ENCODE results near the gene SLC16A4. TPM values are rescaled to one million over a fixed set of nuclear protein-coding genes. Genes with fewer than 3 reads are reported as not detected.

The SLC16A4 gene
- total and polyA plus RNA-seq, 10 of the 15 experiments (the other 5 are each of a cell fraction or from before 2014, with no cell fraction given) = 0.13 to 2.2 (median 0.26) TPM; not detected in 1

GRCh38 chr1:110438893-110439292 lies 48.1 kb upstream of the SLC16A4 start:
- 26% methylated on average over 4 of the region's 4 CpGs for WGBS (ENCODE audit: insufficient coverage, insufficient replicate concordance, low lambda C conversion rate, missing lambda C conversion rate)
- Histone ChIP-seq H3K9me3 (replicated peaks; ENCODE audit: control insufficient read depth, insufficient read depth, low read length) (no peaks in the 10 kb centered on the region), H3K36me3 (ENCODE audit: control insufficient read depth in 2 of 2, insufficient read depth in 2 of 2, low read length in 1 of 2) (no peaks in the 10 kb centered on the region), H3K4me3 (no peak overlapping the region), H3K9ac (ENCODE audit: control insufficient read depth, insufficient read depth, low read length) (no peak overlapping the region), H4K20me1 (ENCODE audit: control insufficient read depth, insufficient read depth) (no peaks in the 10 kb centered on the region), H3K4me2 (ENCODE audit: control insufficient read depth, insufficient read depth) (no peak overlapping the region), H3K4me1 (ENCODE audit: control insufficient read depth, insufficient read depth, low read length) (no peaks in the 10 kb centered on the region), H3K79me2 (ENCODE audit: control insufficient read depth, insufficient read depth, low read length) (no peaks in the 10 kb centered on the region), H2AFZ (ENCODE audit: control insufficient read depth, low read depth, low read length) (no peak overlapping the region), H3K27ac (ENCODE audit: control insufficient read depth, insufficient read depth) (no peak overlapping the region), H3K27me3 (replicated peaks in 1 of 2; ENCODE audit: control insufficient read depth in 2 of 2, insufficient read depth in 2 of 2, low read length in 1 of 2) (peaks cover 0 to 3% of the 10 kb centered on the region in 2 experiments; a peak in 2 of 4 replicates)
- in situ Hi-C loops (cut with MboI) = no loop called here
- BruUV-seq (replicated peaks) = no TSS peak
- no peak for DNase-seq (ENCODE audit: low read depth, low spot score)
- no peak for FAIRE-seq
- ChIA-PET SMC1A (ENCODE audit: uncharacterized antibody, unreplicated experiment) (interaction anchor here (0.6 to 1.5 kb wide), 3 partner anchors 21 to 433 kb away, joined by 3 to 4 read pairs (median 3); no protein-coding TSS in a partner anchor), CTCF (interaction anchor here (0.7 to 2.1 kb wide), 3 partner anchors 21 to 138 kb away, joined by 3 to 6 read pairs (median 5); no protein-coding TSS in a partner anchor), RAD21 (ENCODE audit: unreplicated experiment) (interaction anchor here (1.0 kb wide), 1 partner anchor 26 kb away, joined by 3 read pairs; no protein-coding TSS in a partner anchor), POLR2A (no interaction called here)
- intact Hi-C loops (cut with micrococcal nuclease; ENCODE audit: unreplicated experiment) = no loop called here
- ATAC-seq = no peak
- no peak for TF ChIP-seq NFYA (IDR thresholded peaks at IDR 0.05; ENCODE audit: borderline replicate concordance, low read depth, low read length)
- TF ChIP-seq PML (IDR thresholded peaks at IDR 0.05; ENCODE audit: low read length) = no peak
- TF ChIP-seq, protein P1, sequence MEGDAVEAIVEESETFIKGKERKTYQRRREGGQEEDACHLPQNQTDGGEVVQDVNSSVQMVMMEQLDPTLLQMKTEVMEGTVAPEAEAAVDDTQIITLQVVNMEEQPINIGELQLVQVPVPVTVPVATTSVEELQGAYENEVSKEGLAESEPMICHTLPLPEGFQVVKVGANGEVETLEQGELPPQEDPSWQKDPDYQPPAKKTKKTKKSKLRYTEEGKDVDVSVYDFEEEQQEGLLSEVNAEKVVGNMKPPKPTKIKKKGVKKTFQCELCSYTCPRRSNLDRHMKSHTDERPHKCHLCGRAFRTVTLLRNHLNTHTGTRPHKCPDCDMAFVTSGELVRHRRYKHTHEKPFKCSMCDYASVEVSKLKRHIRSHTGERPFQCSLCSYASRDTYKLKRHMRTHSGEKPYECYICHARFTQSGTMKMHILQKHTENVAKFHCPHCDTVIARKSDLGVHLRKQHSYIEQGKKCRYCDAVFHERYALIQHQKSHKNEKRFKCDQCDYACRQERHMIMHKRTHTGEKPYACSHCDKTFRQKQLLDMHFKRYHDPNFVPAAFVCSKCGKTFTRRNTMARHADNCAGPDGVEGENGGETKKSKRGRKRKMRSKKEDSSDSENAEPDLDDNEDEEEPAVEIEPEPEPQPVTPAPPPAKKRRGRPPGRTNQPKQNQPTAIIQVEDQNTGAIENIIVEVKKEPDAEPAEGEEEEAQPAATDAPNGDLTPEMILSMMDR (IDR thresholded peaks at IDR 0.05 in 2 of 3, conservative IDR thresholded peaks at IDR 0.05 in 1 of 3; ENCODE audit: control insufficient read depth in 2 of 3, extremely low read depth in 1 of 3, insufficient read depth in 1 of 3, low read depth in 3 of 3, low read length in 3 of 3) = no peak
- TF ChIP-seq RFX5 (IDR thresholded peaks at IDR 0.05; ENCODE audit: low read depth, low read length) = no peak
- no peak for TF ChIP-seq SP1 (IDR thresholded peaks at IDR 0.05; ENCODE audit: low read depth, low read length)
- no peak for TF ChIP-seq BCLAF1 (IDR thresholded peaks at IDR 0.05)
- no peak for TF ChIP-seq ZNF592 (IDR thresholded peaks at IDR 0.05)
- no peak for TF ChIP-seq NR2F1 (conservative IDR thresholded peaks at IDR 0.05)
- TF ChIP-seq ZBTB11 (CRISPR knock-in tag; IDR thresholded peaks at IDR 0.05) = no peak
- no peak for TF ChIP-seq HDAC6 (IDR thresholded peaks at IDR 0.05; ENCODE audit: unreplicated experiment)
- TF ChIP-seq SUPT20H (IDR thresholded peaks at IDR 0.05; ENCODE audit: borderline replicate concordance, control insufficient read depth, low read depth, low read length) = no peak
